ENCODE measurements around the gene SCYGR7.
A peak's percentile ranks its signal among the peaks of the same experiment; 100 is the strongest.
"Not testable (repeated sequence)": the region's sequence is repeated elsewhere in the genome, so short reads cannot be mapped to it uniquely, and the experiment has no call there.

The SCYGR7 gene

GRCh38 chr2:227720680-227721079 is 7.5 kb upstream of the SCYGR7 start:
- TF ChIP-seq CTCF (conservative IDR thresholded peaks at IDR 0.05; ENCODE audit: low read depth, low read length), result no peak
- no peak for DNase-seq (ENCODE audit: low read depth)

GRCh38 chr2:227722821-227723220 is 5.3 kb upstream of the SCYGR7 start:
- not testable (repeated sequence) for DNase-seq (ENCODE audit: low read depth); H3K4me3 ChIP-seq (ENCODE audit: low read depth, low read length)

More at GRCh38 chr2:227720680-227721079, 7.5 kb upstream of the SCYGR7 start:
- no peak overlapping the region for H3K4me3 ChIP-seq (ENCODE audit: low read depth, low read length)

- no peak for TF ChIP-seq CTCF (conservative IDR thresholded peaks at IDR 0.05; ENCODE audit: low read depth, low read length)
These were observed 3.6 kb upstream of the SCYGR7 start, which contains the start of gene SCYGR6 for GRCh38 chr2:227724394-227725039. Gene SCYGR6 (minus strand): TSS chr2:227724757. CDS start chr2:227724757, 0 bp downstream.

GRCh38 chr2:227739351-227739750 is 11.2 kb downstream of the SCYGR7 start:
- H3K4me3 ChIP-seq (ENCODE audit: low read depth, low read length), result no peak overlapping the region
- TF ChIP-seq CTCF (conservative IDR thresholded peaks at IDR 0.05; ENCODE audit: low read depth, low read length), result no peak
- no peak for DNase-seq (ENCODE audit: low read depth)

More at GRCh38 chr2:227724394-227725039, 3.6 kb upstream of the SCYGR7 start, which contains the start of gene SCYGR6:
- DNase-seq (ENCODE audit: low read depth), result no peak
- no peak within 1 kb of the TSS for H3K4me3 ChIP-seq (ENCODE audit: low read depth, low read length)

- peak; percentile 39 for TF ChIP-seq CTCF (conservative IDR thresholded peaks at IDR 0.05; ENCODE audit: low read depth, low read length)
- DNase-seq (ENCODE audit: low read depth), result peak; percentile 18
- not testable (repeated sequence) for H3K4me3 ChIP-seq (ENCODE audit: low read depth, low read length)
These were observed 12.6 kb downstream of the SCYGR7 start for GRCh38 chr2:227740705-227741104.

- H3K4me3 ChIP-seq (ENCODE audit: low read depth, low read length), result no peak within 1 kb of the TSS
- DNase-seq (ENCODE audit: low read depth), result no peak
- no peak for TF ChIP-seq CTCF (conservative IDR thresholded peaks at IDR 0.05; ENCODE audit: low read depth, low read length)
These were observed 17.5 kb downstream of the SCYGR7 start, which contains the start of gene SCYGR8 for GRCh38 chr2:227745594-227745993. Gene SCYGR8 (plus strand): TSS chr2:227745894. CDS start chr2:227745894, 0 bp downstream.

- TF ChIP-seq CTCF (conservative IDR thresholded peaks at IDR 0.05; ENCODE audit: low read depth, low read length), result peak; percentile 63
- no peak for DNase-seq (ENCODE audit: low read depth)
These were observed 19.9 kb downstream of the SCYGR7 start for GRCh38 chr2:227748079-227748478.

GRCh38 chr2:227756261-227756660 is 28.1 kb downstream of the SCYGR7 start:
- not testable (repeated sequence) for H3K4me3 ChIP-seq (ENCODE audit: low read depth, low read length); DNase-seq (ENCODE audit: low read depth)

More at GRCh38 chr2:227748079-227748478, 19.9 kb downstream of the SCYGR7 start:
- H3K4me3 ChIP-seq (ENCODE audit: low read depth, low read length), result no peak overlapping the region

All from choroid plexus epithelial cell (primary cell).